HG03342 (cell line): ENCODE data around the gene MSANTD7.
"Not testable (repeated sequence)": the region's sequence is repeated elsewhere in the genome, so short reads cannot be mapped to it uniquely, and the experiment has no call there.

Source experiments
- ATAC-seq: cut with Tn5 transposase; IDR thresholded peaks from one replicate; pipeline ENCODE4 v1.9.1; 2021; ENCODE audit warnings: mild to moderate bottlenecking, moderate library complexity; ENCODE audit not compliant: unreplicated experiment

Gene MSANTD7

GRCh38 chr10:14837003-14837756 is 926 bp upstream of the MSANTD7 start:
- ATAC-seq, result no peak

DNA sequence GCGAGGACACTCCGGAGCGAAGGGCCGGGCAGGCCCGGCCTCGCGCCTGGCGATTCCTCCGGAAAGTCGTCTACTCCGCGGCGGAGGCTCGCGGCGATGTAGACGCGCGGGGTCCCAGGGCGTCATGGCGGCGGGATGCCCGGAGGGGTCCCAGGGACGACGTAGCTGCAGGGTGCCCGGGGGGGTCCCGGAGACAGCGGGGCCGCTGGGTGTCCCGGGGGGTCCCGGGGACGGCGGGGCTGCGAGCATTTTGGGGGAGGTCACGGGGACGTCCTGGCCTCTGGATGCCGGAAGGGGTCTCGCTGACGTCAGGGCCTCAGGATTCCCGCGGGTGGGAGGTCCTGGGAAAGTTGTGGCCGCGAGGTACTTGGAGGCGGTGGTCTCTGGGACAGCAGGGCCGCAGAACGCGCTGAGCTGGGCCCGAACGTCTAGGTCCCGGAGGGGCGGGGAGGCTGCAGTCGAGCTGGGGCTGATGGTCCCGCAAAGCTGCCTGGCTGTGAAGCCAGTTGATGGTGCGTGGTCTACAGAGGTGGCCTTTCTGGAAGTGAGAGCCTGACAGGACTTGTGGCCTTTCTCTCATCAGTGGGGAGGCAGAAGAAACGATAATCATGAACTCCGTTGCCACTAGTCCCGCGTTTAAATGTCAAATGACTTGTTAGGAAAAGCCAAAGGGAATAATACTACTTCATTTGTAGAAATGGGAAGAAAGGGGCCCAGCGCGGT is 637 bp downstream of the MSANTD7 start:
- peak; percentile 7 for ATAC-seq

GRCh38 chr10:14839305-14839695 is 1.2 kb downstream of the MSANTD7 start:
- no peak for ATAC-seq

- ATAC-seq, result no peak
Measured at GRCh38 chr10:14840178-14840577, 2.1 kb downstream of the MSANTD7 start.

DNA sequence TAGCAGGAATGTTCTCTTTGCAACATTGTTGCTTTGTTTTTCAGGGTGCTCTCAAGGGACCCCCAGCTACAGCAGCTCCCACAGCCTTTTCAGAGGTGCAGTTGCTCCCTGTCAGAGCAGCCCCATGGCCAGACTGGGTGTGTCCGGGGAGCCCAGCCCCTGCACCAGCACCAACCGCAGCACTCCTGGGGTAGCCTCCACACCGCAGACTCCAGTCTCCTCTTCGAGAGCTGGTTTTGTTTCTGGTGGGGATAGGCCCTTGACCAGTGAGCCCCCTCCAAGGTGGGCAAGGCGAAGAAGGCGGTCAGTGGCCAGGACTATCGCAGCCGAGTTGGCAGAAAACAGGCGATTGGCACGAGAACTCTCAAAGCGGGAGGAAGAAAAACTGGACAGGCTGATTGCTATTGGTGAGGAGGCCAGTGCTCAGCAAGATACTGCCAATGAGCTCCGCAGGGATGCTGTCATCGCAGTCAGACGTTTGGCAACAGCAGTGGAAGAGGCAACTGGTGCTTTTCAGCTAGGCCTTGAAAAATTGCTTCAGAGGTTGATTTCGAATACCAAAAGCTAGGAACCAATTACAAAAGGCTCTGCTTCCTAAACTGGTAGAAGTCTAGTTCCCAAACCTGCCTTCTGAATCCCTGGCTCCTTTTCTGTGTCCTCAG is 5.4 kb downstream of the MSANTD7 start:
- ATAC-seq, result no peak

GRCh38 chr10:14844948-14845347 is 6.8 kb downstream of the MSANTD7 start:
- ATAC-seq, result no peak

- no peak for ATAC-seq
Measured at GRCh38 chr10:14852236-14852635, 14.1 kb downstream of the MSANTD7 start.

GRCh38 chr10:14855453-14855852 is 17.3 kb downstream of the MSANTD7 start:
- no peak for ATAC-seq

DNA sequence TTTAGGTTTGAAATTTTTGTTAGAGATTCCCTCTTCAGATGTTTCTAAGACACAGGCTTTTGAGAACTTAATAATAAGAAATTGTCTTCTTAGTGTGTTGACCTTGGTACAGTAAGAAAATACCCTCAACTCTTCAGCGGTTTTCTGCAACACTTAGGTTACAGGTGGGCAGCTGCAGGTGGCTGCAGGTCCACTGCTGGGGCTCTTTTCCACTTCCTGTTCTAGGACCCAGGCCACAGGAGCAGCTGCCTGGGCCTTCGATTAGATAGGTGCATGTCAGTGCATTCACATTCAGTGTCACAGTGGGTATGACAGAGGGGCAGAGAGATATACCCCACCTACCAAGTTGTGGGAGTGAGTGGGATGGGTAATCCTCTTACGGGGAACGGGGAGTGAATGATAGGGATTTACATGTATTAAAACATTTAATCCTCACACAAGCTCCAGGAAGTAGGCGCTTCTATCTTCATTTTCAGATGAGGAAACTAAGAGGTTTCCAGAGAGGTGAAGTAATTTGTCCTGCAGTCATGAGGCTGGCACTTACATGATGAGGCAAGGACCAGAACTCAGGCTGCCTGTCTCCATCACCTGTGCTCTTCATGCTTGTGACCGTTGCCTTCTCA is 20.3 kb downstream of the MSANTD7 start:
- no peak for ATAC-seq

DNA sequence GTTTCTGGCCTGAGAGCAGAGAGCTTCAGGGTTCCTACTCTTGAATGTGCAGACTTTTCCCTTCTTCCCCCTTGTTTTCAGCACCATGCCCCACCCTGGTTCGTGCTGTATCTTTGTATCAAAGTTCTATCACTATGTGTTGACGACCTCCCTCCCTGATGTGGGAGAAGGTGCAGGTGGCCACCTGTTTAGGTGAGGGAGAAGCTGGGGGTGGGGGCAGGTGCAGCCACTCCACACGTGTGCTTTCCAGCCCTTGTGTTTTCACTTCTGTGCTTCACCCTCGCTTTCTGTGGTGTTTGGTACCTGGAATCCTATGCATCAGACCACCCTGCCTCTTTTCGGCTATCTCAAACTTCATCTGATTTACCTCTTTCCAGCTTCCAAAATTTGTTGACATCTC is 20.9 kb downstream of the MSANTD7 start:
- no peak for ATAC-seq

DNA sequence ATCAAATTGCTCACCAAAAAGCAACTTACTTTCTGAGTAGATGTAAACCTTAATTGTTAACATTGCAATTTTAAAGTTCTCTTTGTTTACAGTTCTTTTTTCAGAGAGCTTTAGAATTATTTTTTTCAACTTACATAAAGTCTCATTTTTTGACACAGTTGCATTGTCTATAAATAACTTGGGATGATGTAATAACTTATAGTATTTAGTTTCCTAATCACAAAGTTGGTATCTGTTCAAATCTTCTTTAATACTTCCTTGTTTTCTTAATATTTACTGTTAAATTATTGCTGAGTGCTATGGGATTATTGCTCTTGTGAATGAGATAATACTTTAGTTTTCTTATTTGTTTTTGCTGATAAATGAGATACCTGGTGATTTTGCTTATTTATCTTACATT is 21.7 kb downstream of the MSANTD7 start:
- no peak for ATAC-seq

GRCh38 chr10:14860791-14861190 is 22.7 kb downstream of the MSANTD7 start:
- no peak for ATAC-seq

DNA sequence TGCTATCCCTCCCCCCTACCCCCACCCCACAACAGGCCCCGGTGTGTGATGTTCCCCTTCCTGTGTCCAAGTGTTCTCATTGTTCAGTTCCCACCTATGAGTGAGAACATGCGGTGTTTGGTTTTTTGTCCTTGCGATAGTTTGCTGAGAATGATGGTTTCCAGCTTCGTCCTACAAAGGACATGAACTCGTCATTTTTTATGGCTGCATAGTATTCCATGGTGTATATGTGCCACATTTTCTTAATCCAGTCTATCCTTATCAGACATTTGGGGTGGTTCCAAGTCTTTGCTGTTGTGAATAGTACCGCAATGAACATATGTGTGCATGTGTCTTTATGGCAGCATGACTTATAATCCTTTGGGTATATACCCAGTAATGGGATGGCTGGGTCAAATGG is 26.4 kb downstream of the MSANTD7 start:
- not testable (repeated sequence) for ATAC-seq

- ATAC-seq, result not testable (repeated sequence)
Measured at GRCh38 chr10:14864871-14865270, 26.8 kb downstream of the MSANTD7 start.

GRCh38 chr10:14873090-14873760 is 35.1 kb downstream of the MSANTD7 start:
- ATAC-seq, result peak; percentile 47

DNA sequence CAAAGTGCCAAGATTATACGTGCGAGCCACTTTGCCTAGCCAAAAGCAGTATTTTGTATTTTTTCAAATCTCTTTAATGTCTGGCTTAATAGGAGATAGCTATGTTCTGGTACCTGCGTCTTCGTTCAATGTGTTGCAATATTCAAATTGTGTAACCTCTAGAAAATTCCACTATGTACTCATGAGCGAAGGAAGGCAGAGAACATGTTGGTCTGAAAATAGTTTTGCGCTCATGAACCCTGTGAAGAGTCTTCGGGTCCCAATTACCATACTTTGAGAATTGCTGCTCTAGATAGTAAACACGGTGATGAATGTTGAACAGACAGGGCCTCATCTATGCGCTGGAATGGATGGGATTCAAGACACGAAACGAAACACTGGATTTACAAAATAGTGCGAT is 37.8 kb downstream of the MSANTD7 start:
- ATAC-seq, result no peak

GRCh38 chr10:14876764-14877163 is 38.7 kb downstream of the MSANTD7 start:
- no peak for ATAC-seq

DNA sequence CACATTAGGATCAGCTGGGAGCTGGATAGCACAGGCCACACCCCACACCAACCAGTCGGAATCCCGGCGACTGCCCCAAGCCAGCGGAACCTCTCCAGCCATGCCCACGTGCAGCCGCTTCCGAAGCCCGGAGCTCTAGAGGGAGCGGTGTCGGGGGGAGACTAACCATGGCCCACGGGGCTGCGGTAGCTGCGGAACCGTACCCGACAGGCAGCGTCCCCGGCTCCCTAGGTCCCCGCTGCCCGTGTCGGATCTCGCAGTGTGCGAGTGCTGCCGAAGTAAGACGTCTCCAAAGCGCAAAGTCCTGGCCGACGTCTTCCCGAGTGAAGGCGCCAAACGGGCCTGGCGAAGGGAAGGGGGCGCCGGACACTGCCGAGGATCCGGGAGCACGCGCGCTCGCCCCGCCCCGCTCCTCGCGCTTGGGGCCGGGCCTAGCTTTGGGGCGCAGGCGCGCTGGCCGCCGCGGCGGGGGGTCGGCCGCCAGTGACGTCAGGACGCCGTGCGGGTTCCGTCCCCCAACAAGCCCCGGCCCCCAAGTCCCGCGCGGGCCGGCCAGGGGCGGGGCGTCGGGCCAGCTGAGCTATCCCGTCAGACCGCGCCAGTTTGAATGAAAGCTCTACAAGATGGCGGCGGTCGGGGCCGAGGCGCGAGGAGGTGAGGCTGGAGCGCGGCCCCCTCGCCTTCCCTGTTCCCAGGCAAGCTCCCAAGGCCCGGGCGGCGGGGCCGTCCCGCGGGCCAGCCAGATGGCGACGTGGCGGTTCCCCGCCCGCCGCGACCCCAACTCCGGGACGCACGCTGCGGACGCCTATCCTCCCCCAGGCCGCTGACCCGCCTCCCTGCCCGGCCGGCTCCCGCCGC is 40.4 kb downstream of the MSANTD7 start, which contains the start of gene SUV39H2:
Gene SUV39H2 (plus strand): TSS at position 601 of the 858 bp plus-strand sequence. CDS start 23 bp downstream, at position 624.
- peak; percentile 92 for ATAC-seq

GRCh38 chr10:14879124-14879927 is 41.2 kb downstream of the MSANTD7 start:
- ATAC-seq, result peak; percentile 28
